GM12873 (cell line): Measurements from ENCODE around the gene OR2F2.

Source experiments
- TF ChIP-seq, protein P1 (sequence below): IDR thresholded peaks from 2 replicates; pipeline ENCODE4 v1.5.1; 2012; ENCODE audit warnings: low read depth, mild to moderate bottlenecking, moderate library complexity, low read length, control low read depth; ENCODE audit not compliant: insufficient read depth; ENCODE audit errors: missing control alignments

The OR2F2 gene

DNA sequence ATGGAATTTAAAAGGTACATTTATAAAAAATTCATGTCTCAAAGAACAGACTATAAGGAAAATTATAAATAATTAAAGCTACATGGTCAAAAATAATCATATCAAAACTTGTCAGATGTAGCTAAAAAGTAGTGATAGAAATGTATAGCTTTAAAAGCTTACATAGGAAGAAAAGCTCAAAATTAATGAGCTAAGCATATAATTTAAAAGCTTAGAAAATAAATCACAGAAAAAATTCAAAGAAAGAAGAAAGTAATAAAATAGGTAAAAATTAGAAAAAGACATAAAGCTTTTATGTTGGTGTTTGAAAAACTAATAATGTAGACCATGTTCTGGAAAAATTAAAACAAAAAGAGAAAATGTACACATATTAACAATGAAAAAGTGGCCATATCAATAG, 38.4 kb upstream of the OR2F2 start:
- TF ChIP-seq, protein P1, sequence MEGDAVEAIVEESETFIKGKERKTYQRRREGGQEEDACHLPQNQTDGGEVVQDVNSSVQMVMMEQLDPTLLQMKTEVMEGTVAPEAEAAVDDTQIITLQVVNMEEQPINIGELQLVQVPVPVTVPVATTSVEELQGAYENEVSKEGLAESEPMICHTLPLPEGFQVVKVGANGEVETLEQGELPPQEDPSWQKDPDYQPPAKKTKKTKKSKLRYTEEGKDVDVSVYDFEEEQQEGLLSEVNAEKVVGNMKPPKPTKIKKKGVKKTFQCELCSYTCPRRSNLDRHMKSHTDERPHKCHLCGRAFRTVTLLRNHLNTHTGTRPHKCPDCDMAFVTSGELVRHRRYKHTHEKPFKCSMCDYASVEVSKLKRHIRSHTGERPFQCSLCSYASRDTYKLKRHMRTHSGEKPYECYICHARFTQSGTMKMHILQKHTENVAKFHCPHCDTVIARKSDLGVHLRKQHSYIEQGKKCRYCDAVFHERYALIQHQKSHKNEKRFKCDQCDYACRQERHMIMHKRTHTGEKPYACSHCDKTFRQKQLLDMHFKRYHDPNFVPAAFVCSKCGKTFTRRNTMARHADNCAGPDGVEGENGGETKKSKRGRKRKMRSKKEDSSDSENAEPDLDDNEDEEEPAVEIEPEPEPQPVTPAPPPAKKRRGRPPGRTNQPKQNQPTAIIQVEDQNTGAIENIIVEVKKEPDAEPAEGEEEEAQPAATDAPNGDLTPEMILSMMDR: no peak

DNA sequence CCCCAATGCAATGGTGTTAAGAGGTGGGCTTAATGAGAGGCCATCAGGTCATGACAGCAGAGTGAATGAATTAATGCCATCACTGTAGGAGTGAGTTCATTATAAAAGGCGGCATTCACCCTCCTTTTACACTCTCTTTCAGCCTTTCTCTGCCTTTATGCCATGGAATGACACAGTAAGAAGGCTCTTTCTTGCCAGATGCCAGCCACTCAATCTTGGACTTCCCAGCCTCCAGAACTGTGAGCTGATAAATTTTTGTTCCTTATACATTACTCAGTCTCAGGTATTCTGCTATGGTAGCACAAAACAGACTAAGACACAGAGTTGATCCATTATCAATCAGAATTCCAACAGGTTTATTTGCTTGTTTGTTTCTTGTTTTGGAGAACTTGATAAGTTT, 36.2 kb upstream of the OR2F2 start:
- TF ChIP-seq, protein P1: no peak

DNA sequence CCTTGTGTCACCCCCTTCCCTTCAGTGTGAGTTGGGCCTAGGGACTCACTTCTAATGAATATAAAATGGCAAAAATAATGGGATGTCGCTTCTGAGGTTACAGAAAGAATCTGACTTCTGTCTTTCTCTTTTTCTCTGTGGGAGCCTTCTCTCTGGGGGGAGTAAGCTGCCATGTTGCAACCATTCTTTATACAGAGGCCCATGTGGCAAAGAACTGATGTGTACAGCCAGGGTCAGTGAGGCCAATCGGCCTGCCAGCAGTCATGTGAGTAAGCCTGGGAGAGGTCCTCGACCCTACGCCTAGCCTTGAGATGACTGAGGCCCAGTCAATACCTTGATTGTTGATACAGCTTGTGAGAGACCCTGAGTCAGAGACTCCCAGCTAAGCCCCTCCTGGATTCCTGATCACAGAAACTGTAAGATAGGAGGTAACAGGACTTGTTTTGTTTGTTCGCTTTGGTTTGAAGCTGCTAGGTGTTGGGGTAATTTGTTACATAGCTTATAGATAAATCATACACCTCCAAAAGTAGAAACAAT, 34.7 kb upstream of the OR2F2 start:
- TF ChIP-seq, protein P1: no peak

DNA sequence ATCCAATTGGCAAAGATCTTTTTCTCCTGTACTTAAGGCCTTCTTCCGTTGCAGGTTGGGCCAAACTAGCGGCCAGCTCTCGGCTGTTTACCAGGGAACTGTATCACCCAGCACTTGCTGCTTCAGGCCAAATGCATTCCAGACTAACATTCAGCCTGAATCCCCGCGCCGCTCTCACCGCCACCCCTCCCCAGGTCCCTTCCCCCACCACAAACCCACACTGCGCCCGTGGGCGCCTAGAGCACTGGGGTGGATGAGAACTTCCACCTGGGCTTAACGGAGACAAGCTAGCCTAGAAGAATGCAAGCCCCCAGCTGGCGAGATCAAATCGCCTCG, 33.7 kb upstream of the OR2F2 start:
- TF ChIP-seq, protein P1: no peak

DNA sequence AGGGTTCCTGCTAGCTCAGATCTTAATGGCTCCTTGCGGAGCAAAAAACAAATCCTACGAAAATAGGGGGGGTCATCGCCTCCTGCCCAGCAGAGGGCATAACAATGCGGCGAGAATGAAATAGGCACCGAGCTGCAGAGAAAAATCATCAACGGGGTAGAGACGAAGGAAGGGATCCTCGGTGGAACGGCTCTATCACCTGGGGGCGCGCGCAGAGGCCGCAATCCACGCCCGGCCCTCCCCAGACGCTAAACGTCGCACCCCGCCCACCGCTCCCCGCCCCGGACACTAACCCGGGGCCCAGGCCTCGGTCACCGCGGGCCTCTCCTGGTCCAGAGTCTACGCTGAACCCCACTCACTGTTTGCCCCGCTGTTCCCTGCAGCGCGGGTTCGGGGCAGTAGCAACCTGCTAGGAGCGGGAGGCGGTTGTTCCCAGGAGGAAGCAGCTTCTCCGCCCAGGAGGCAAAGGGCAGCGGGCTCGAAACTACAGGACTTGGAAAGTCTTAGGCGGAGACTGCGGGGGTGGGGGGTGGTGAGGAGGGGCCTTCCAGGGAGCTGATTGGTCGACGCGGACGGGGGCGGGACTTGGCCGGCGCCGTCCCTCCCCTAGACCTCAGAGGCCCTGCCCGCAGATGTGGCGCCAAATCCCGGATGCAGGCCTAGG, 33.2 kb upstream of the OR2F2 start, which contains the start of gene TCAF1:
Gene TCAF1, minus strand, starts transcription at position 509 of the 664 bp plus-strand sequence. CDS start 25,568 bp downstream, outside the sequence.
- TF ChIP-seq, protein P1: peak; percentile 49

DNA sequence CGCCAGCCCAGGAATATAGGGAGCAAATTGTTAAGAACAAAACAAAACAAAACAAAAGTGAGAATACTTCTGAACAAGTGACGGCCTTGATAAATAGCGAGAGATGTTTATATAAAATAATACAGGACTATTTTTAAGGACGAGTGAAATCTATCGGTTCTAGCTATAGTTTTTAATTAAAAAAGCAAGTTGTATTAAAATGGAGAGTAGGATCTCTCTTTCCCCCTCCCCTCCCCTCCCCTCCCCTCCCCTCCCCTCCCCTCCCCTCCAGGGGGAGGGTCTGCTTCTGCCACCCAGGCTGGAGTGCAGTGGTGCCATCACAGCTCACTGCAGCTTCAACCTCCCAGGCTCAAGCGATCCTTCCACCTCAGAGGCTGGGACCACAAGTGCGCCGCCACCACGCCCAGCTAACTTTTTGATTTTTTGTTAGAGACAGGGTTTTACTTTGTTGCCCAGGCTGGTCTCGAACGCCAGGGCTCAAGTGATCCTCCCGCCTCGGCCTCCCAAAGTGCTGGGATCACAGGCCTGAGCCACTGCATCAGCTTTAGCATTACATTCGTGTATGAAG, 32.6 kb upstream of the OR2F2 start:
- TF ChIP-seq, protein P1: no peak

DNA sequence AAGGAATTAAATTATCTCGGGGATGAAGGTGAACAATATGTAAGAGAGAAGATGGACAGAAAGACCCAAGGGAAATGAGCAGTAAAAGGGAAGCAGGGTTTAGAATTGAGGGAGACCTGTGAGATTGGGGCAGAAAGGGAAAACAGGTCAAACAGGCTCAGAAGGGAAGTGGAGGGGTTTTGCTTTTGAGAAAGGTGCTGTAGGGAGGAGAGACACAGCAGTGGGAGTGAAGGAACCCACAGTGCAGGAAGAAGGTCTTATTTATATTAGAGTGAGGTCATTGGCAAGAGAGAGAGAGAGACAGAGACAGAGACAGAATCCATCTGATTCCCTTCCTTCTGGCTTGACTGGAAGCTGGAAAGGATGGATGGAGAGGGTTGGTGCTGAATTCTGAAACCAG, 29.5 kb upstream of the OR2F2 start:
- TF ChIP-seq, protein P1: no peak
